Right lobe of liver (tissue), 6 donors: Measurements from ENCODE around the gene IGFALS. TPM values are rescaled to one million over a fixed set of nuclear protein-coding genes. Genes with fewer than 3 reads are reported as not detected.

Experiments used
- ATAC-seq, 4 donors: fragments of 200-7000 bp; cut with Tn5 transposase; one replicate each; pipeline ENCODE4 v1.9.1; 2020; ENCODE audit warnings: mild to moderate bottlenecking in 4 of 4, moderate library complexity in 4 of 4
- DNase-seq, 3 donors: peaks; one replicate each; pipeline ENCODE4 v3.0.0-alpha.2; 2020
- H3K27ac ChIP-seq, 3 donors: fragments of 200-600 bp; one replicate each; pipeline ENCODE4 v1.8.0; 2022
- H3K27me3 ChIP-seq, 2 donors: fragments of 200-600 bp; one replicate each; pipeline ENCODE4 v1.8.0; 2022
- H3K36me3 ChIP-seq, 4 donors: fragments of 200-600 bp; sonication (generic) in 1 of 4; one replicate each; pipeline versions ENCODE4 v1.5.1 to v1.8.0; 2017 to 2022; ENCODE audit warnings: control low read depth in 1 of 4
- H3K4me1 ChIP-seq, 4 donors: fragments of 200-600 bp; sonication (generic) in 1 of 4; one replicate each; pipeline versions ENCODE4 v1.5.1 to v1.8.0; 2017 to 2022; ENCODE audit warnings: control low read depth in 1 of 4
- H3K4me3 ChIP-seq, 3 donors: fragments of 200-600 bp; one replicate each; pipeline ENCODE4 v1.8.0; 2022
- H3K9me3 ChIP-seq, 4 donors: fragments of 200-600 bp; sonication (generic) in 1 of 4; one replicate each; pipeline versions ENCODE4 v1.5.1 to v1.8.0; 2017 to 2022; ENCODE audit warnings: control low read depth in 1 of 4
- POLR2A ChIP-seq: fragments of 450-650 bp; IDR thresholded peaks from one replicate; pipeline ENCODE4 v1.6.1; 2017; ENCODE audit warnings: antibody characterized with exemption, mild to moderate bottlenecking
- WGBS: methylation state at CpG from one replicate; pipeline ENCODE4 v1.1.6; 2018; ENCODE audit warnings: low coverage, low lambda C conversion rate; ENCODE audit not compliant: insufficient coverage; ENCODE audit errors: missing lambda C conversion rate; 5-methylcytosine and 5-hydroxymethylcytosine counted together
- intact Hi-C, 2 donors: fragments of 100-400 bp; cut with DNase I; formaldehyde crosslinking; loops; one replicate each; pipeline versions ENCODE4 v1.11.2 to v1.14.1; 2022
- total RNA-seq, 6 experiments: library from RNA; depleted of rRNA in 2 of 6; stranded (reverse); fragments of >200 nt in 2 of 6; fragmentation: NEBNext Ultra II Directional in 3 of 6; extraction: Animal tissue kit (Norgen Biotek cat#: 25700) in 3 of 6; gene quantifications; one replicate each; pipeline versions ENCODE4 v1.1.0 to v1.2.4, GENCODE V29; 2016 to 2023
- TF ChIP-seq, protein P1 (sequence below), 4 donors: fragments of 200-600 bp in 3 of 4; fragments of 450-650 bp in 1 of 4; IDR thresholded peaks; one replicate each; pipeline versions ENCODE4 v1.5.1 to v1.8.0; 2016 to 2022; ENCODE audit warnings: antibody characterized with exemption in 4 of 4, mild to moderate bottlenecking in 2 of 4
- donor health status: DM: no; HTN: yes; CAD: no.
- donor health status: DM: no; HTN: no; CAD: no.
- donor health status: DM: no; HTN: no; CAD: no.
- donor health status: DM: no; HTN: yes; CAD: no.
- donor health status: DM: no; HTN: yes; CAD: no.

IGFALS gene
- total RNA-seq, 6 experiments from 2014 or later: 38.7 to 124 (median 85.3) TPM

DNA sequence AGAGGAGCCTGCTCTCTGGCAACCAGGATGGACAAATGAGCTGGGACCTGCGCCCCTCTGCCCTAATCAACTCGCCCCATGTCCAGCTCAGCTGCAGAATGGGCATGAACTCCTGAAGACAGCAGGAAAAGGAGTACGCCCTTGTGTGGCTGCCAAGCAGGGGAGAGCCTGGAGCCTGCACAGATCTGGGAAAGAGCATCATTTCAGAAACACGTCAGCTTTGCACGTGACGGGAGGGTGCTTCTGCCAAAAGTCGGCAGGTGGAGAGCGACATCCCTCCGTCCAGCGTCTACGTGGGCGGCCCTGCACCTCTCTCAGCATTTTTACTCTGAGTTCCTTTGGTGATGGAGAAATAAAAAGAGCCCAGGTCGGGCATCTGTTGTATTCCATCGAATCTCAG is 40.7 kb downstream of the IGFALS start:
- intact Hi-C loops: no loop called here
- peaks cover 0 to 34% (median 12%) of the 10 kb centered on the region in 4 donors for H3K36me3 ChIP-seq
- no peaks in the 10 kb centered on the region for H3K4me1 ChIP-seq
- TF ChIP-seq POLR2A: no peak
- TF ChIP-seq, protein P1, sequence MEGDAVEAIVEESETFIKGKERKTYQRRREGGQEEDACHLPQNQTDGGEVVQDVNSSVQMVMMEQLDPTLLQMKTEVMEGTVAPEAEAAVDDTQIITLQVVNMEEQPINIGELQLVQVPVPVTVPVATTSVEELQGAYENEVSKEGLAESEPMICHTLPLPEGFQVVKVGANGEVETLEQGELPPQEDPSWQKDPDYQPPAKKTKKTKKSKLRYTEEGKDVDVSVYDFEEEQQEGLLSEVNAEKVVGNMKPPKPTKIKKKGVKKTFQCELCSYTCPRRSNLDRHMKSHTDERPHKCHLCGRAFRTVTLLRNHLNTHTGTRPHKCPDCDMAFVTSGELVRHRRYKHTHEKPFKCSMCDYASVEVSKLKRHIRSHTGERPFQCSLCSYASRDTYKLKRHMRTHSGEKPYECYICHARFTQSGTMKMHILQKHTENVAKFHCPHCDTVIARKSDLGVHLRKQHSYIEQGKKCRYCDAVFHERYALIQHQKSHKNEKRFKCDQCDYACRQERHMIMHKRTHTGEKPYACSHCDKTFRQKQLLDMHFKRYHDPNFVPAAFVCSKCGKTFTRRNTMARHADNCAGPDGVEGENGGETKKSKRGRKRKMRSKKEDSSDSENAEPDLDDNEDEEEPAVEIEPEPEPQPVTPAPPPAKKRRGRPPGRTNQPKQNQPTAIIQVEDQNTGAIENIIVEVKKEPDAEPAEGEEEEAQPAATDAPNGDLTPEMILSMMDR (IDR thresholded peaks at IDR 0.05): no peak
- H3K27ac ChIP-seq: no peak overlapping the region
- DNase-seq (no peak), ATAC-seq (no peak)
- WGBS: 95% methylated on average over 6 of the region's 14 CpGs
- H3K9me3 ChIP-seq: no peaks in the 10 kb centered on the region
- H3K27me3 ChIP-seq: no peaks in the 10 kb centered on the region
- H3K4me3 ChIP-seq: no peak overlapping the region

DNA sequence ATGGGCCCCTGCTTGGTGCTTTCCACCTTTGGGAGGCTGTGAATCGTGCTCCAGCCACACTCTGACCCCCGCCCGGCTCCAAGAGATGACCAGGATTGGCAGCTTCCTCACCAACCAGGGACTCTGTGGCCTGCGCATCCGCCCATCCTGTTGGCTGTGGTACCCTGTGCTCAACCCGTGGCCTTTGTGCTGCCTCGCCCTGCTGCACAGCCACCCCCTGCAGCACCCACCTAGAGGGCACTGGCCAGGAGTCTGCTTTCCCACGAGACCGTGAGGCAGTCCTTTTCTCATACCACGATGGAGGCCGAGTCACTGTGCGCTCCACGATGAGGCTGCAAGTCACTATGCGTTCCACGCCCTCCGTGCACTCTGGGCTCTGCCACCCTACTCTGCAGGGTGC is 41.6 kb downstream of the IGFALS start:
- WGBS: no CpG with 5 or more reads among the region's 16 CpGs
- Histone ChIP-seq H3K4me3 (no peak overlapping the region), H3K27me3 (no peaks in the 10 kb centered on the region), H3K36me3 (peaks cover 0 to 39% (median 13%) of the 10 kb centered on the region in 4 donors), H3K4me1 (no peaks in the 10 kb centered on the region), H3K27ac (no peak overlapping the region), H3K9me3 (no peaks in the 10 kb centered on the region)
- intact Hi-C loops: no loop called here
- TF ChIP-seq, protein P1 (IDR thresholded peaks at IDR 0.05): no peak
- no peak for TF ChIP-seq POLR2A
- DNase-seq (no peak), ATAC-seq (no peak)

DNA sequence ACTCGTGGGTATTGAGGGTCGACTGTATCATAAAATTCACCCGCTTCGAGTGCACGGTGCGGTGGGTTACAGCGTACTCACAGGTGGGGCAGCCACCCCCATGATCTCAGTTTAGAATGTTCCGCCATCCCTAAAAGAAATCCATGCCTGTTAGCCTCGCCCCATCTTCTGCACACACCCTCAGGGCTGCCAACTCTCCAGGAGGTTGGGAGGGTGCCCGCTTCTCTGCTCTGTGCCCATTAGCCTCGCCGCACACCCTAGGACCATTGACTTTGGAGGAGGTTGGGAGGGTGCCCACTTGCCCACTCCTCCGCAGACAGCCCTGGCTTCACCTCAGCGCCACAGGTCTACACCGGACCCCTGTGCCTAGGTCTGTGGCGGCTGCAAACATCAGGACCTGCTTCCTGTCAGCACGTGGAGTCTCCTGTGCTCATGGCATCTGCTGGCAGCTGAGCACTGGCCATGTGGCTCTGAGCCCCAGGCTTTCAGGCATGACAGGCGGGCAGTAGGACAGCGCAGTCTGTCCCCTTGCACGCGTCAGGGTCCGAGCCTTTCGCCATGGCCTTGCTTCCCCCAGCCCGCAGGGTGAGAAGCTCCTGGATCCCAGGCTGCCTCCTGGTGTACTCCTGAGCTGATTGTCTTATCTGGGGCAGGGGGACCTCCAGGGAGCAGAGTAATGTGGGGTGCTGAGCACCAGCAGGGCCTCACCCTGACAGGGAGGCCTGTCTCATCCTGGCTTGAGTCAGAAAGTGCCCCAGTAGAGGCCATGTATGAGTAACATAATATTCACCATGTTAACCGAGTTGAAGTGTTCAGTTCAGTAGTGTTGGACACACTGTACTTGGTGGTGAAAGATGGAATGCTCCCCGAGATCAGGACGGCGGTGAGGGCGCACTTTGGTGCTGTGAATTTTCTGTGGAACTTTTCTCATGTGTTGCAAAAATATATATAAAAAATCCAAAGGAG is 44.1 kb downstream of the IGFALS start:
- Histone ChIP-seq H3K9me3 (no peaks in the 10 kb centered on the region), H3K4me3 (no peak overlapping the region), H3K36me3 (peaks cover 0 to 38% (median 14%) of the 10 kb centered on the region in 4 donors), H3K27me3 (no peaks in the 10 kb centered on the region), H3K27ac (no peak overlapping the region), H3K4me1 (no peaks in the 10 kb centered on the region)
- WGBS: 94% methylated on average over 17 of the region's 29 CpGs
- intact Hi-C loops: no loop called here
- ATAC-seq: no peak
- TF ChIP-seq POLR2A: no peak
- TF ChIP-seq, protein P1 (IDR thresholded peaks at IDR 0.05): no peak
- DNase-seq: peak in 2 of 3 donors; percentile 8 to 42

DNA sequence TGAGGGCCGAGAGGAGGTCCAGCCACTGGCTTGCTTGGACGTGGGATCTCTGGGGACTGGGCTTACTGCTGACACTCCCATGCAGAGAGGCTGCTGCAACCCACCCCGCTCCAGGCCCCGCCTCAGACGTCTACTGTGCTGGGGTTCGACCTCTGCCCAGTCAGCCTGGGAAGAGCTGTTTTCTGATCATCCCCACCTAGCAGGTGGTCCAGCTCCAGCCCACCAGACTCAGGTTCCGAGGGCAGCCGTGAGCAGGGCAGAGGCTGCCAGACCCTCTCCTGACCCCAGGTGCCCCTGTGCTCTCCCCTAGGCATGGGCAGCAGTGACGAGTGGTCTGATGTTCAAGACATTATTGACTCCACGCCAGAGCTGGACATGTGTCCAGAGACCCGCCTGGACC is 45.6 kb downstream of the IGFALS start:
- WGBS: 92% methylated on average over 2 of the region's 11 CpGs
- peaks cover 0 to 46% (median 16%) of the 10 kb centered on the region in 4 donors for H3K36me3 ChIP-seq
- no peak overlapping the region for H3K27ac ChIP-seq
- no peaks in the 10 kb centered on the region for H3K27me3 ChIP-seq
- TF ChIP-seq POLR2A: no peak
- TF ChIP-seq, protein P1 (IDR thresholded peaks at IDR 0.05): no peak
- ATAC-seq (no peak), DNase-seq (peak in 2 of 3 donors; percentile 29 to 40)
- H3K4me1 ChIP-seq: no peaks in the 10 kb centered on the region
- H3K4me3 ChIP-seq: no peak overlapping the region
- intact Hi-C loops: no loop called here
- no peaks in the 10 kb centered on the region for H3K9me3 ChIP-seq
